GM18520 (cell line): ENCODE measurements around the gene F11.
"Not testable (repeated sequence)": the region's sequence is repeated elsewhere in the genome, so short reads cannot be mapped to it uniquely, and the experiment has no call there.

Source experiments
- ATAC-seq: cut with Tn5 transposase; IDR thresholded peaks from one replicate; pipeline ENCODE4 v1.9.1; 2021; ENCODE audit not compliant: unreplicated experiment

Gene F11

DNA sequence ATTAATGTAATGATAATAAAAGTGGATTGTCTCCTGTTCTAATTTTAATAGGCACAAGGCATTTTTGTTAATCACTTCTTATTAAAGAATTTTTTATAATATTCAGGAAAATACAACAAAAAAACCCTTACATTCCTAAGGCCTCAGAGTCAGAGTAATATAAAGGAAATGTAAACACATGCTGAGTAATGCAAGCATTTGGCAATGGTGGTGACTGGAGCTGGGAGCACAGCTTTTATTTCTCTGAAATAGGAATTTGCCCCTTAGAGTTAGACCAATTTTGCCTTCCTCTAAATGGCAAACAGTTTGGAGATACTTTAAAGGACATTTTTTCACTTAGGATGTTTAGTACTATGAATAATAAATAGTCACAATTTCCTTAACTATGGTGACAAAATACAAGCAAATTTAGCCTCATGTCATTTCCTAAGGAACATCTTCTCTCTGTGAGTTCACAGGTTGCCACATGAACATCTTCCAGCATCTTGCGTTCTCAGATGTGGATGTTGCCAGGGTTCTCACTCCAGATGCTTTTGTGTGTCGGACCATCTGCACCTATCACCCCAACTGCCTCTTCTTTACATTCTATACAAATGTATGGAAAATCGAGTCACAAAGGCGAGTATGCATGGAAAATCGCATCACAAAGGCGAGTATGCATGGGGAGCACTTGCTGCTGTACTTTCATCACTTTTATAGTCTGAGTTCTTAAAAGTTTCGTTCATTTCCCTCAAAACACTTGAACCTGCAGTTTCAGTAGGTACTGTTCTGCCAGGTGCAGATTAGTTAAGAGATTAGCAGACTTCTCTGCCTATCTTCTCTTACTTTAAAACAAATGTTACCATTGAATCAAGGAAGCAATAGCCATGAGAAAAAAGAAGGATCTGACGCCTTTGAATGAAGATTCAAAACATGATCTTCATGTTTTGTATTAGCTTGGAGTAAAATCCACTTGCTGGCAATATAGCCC, 15.9 kb upstream of the F11 start:
- ATAC-seq, result no peak

DNA sequence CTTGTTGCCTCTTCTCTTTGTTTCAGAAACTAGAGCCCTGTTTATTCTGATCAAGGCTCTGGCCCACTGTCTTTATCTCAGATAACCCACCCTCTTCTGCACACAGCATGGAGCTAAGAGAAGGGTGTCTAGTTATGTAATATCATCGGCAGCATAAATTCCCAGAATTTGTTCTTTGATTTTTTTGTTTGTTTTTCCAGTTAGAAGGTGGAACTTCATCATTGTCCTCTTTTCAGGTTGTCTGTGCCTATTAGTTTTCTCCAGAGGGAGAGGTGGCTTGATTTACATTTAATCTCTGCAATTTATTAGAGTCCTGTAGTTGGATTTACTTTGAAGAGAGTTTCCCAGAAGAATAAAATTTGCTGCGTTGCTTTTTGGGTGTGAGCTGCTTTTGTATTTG, 15.2 kb upstream of the F11 start:
- no peak for ATAC-seq

DNA sequence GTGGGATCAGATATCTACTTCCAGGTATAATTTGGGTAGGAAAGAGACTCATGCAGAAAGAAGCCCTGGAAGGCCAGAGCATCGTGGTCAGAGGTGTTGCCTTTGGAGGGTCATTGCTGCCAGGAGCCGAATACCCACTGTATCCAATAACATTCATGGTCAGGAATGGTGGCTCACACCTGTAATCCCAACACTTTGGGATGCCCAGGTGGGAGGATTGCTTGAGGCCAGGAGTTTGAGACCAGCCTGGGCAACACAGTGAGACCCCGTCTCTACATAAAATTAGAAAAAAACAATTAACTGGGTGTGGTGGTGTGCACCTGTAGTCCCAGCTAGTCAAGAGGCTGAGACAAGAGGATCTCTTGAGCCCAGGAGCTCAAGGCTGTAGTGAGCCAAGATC, 10.9 kb upstream of the F11 start:
- ATAC-seq, result no peak

DNA sequence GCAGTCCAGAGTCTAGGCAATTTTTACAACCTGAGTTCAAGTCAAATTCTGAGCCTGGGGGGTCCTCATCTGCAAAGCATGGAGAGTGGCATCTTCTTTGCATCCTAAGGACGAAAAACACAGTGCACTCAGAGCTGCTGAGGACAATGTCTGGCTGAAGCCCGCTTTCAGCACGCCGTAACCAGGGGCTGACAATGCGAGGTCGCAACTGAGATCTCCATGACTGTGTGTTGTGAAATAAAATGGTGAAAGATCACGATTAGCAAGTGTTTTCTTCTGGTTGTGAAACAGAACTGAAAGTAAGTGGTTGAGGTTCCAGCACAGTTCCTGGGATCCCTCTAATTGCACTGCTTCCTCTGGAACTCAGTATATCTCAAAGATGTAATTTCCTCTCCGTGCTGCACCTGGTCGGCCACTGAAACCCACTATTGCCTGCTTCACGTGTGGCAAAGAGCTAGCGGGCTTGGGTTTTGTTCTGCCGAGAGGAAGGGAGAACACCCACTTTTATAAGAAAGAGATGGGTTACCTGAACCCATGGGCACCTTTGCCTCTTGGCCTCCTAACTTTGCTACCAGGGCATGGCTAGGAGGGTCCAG, 7.7 kb upstream of the F11 start:
- ATAC-seq, result no peak

DNA sequence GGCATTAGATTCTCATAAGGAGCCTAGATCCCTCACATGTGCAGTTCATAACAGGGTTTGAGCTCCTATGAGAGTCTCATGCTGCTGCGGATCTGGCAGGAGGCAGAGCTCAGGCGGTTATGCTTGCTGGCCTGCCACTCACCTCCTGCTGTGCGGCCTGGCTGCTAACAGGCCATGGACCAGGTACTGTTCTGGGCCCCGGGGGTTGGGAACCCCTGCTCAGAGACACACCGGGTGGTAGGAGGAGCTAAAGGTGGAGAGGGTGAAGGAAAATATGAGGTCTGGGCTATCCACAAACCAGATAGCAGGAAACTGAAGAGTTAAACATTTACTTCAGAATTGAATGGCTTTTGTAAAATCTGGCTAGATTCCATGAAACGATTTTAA, 5.9 kb upstream of the F11 start:
- no peak for ATAC-seq

DNA sequence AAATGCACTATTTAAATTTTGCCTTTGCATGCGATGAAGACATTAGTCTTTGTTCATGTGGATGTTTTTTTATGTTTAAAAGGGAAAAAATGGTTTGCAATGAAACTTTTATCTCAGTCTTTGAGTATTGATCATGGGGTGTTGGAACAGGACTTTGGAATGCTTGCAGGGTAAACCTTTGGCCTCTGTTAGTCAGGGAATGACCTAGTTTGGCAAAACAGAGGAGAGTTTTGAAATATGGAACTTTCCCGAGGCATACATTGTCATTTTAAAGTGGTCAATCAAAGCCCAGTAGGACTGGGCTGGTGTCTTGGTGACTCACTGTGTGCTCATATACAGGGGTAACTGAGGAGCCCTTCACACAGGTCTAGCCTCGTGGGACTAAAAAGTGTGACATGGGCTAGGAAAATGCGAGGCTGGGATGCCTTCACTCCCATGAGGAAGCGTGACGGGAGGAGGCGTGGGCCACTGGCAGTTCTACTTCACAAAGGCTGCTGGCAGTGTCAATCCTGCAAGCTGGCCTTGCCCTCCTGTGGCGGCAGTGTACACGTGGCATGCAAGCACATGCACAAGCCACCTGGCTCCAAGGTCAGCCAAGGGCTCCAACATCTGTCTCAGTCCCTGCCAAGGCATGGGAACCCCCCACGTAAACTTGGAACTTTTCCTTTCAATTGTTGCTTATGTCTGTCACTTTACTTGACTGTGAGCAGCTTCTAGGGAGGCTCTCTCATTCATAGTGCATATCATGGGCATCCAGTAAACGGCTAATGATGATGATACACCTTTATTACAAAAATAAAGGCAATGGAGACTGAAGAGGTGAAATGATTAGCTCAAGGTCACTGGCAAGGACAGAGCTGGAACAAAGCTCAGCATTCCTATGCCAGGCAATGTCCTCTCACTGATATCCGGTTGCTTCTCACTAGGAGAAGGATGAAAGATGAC, 5.2 kb upstream of the F11 start:
- no peak for ATAC-seq

DNA sequence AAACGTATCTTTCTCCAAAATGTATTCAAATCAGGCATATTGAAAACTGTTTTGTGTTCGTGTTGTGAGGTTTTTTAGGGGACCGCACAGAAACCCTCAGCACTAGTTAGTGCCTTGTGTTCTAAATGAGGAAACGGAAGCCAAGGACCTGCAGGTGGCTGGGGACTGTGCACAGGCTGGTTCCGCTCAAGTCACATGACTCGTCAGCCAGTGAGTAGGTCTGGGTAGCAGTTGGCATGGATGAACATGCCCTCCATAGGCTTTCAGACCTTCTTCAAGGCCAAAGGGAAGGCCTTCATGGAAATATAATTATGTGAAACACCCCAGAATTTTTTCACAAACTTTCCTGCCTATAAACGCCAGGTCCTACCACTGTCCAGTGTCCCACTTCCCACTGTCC, 1.3 kb upstream of the F11 start:
- no peak for ATAC-seq

DNA sequence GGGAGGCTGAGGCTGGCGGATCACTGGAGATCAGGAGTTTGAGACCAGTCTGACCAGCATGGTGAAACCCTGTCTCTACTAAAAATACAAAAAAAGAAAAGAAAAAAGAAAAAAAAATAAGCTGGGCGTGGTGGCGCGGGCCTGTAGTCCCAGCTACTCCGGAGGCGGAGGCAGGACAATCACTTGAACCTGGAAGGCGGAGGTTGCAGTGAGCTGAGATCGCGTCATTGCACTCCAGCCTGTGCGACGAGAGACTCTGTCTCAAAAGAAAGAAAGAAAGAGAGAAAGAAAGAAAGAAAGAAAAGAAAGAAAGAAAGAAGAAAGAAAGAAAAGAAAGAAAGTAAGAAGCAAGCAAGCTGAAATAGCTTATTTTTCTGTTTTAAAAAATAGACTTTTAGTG, 739 bp upstream of the F11 start:
- ATAC-seq, result not testable (repeated sequence)

DNA sequence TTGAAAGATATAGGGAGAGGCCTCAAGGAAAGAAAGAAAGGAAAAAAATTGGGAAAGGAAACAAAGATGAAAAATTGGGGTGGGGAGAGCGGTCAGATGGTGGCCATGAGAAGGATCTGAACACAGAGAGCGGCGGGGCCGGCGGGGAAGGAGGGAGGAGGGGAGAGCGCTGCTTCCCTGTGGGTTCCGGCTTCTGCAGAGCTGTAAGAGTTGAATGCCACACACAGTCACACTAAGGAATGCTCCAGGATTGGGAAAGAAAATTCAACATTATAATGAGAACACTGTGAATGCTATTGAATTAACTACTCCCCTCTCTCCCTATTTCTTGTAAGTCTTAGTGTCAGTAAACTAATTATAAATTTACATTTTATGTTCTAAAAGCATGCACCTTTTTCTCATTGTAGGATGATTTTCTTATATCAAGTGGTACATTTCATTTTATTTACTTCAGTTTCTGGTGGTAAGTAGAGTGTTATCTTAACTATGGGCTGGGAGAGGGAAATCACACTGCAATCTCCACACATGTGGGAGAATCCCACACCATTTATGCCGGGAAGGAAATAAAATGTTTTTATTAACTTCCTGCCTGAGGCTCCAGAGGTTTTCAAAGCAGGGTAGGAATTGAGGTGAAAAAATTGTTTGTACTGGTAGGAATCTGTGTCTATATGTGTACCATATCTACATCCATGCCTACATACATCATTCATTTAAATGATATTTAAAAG, 904 bp downstream of the F11 start:
- ATAC-seq, result no peak

DNA sequence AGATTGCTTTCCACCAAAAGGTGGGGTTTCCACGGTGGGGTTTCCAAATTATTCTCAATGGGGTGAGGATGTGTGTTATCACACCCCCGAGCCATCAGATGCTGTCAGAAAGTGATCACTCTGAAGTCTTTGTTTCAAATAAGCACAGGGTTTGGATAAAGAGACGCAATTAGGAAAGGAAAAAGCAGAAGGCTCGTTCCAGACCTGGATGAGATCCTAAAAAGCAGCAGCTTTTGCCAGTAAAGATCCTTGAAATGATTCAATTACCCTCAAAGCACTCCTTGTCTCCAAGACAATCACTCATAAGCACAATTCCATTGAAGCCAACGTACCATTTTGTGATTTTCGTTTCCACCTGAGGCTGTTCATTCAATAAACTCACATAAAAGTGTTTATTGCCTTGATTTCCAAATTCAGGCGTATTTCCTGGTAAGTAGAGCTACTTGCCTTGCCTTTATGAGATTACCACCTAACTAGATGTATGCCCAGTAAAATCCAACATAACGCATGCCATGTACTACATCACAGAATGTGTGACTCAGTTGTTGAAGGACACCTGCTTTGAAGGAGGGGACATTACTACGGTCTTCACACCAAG, 5.2 kb downstream of the F11 start:
- ATAC-seq, result no peak

DNA sequence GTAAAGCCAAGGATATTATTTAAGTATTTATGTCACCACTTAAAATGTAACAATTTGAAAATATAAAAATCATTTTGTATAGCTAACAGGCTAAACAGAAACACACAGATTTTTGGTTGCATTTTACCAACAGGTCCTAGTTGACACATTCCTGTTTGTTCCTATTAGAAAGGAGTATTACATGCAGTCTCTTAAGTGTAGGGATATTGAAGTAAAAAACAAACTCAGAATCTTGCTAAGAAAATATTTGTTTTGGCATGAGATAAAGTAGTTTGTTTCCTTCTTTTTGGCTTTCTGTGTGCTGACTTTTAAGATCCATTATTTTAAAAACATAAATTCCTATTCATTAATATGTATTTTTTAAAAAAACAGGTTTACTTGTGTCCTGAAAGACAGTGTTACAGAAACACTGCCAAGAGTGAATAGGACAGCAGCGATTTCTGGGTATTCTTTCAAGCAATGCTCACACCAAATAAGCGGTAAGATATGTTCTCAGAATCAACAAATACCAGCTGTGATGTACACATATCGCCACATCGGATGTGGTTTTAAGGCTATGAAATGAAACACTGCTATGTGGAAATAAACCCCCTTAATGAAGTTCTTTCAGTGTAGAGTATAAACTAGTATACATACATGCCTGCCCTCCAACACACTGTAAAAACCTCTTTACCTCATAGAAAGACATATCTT, 6.9 kb downstream of the F11 start:
- no peak for ATAC-seq

DNA sequence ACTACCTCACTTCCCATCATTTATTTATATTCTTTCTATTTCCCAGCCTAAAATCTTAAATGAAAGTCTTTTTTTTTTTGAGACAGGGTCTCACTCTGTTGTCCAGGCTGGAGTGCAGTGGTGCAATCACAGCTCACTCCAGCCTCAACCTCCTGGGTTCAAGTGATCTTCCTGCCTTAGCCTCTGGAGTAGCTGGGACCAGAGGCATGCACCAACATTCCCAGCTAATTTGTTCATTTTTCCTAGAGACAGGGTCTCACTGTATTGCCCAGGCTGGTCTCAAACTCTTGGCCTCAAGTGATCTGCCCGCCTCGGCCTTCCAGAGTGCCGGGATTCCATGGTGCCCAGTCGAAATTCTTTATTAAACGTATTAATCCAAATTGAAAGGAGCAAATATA, 7.4 kb downstream of the F11 start:
- not testable (repeated sequence) for ATAC-seq

DNA sequence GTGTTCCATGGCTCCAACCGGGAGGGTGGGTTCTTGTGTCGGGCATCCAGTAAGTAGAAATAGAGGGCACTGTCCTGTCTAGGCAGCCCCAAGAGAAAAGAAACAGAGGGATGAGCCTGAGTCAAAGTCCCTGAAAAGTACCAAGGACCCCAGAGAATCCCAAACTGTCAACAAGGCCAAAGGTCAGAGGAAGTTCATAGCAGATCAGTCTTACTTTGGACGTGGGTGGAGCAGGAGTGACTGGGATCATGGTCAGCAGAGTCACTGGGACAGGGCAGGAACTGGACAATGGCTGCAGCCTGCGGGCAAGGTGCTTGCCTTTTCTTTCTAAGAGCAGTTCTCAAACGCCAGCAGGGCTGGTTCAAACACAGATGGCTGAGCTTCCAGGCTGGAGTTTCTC, 17.3 kb downstream of the F11 start:
- no peak for ATAC-seq

DNA sequence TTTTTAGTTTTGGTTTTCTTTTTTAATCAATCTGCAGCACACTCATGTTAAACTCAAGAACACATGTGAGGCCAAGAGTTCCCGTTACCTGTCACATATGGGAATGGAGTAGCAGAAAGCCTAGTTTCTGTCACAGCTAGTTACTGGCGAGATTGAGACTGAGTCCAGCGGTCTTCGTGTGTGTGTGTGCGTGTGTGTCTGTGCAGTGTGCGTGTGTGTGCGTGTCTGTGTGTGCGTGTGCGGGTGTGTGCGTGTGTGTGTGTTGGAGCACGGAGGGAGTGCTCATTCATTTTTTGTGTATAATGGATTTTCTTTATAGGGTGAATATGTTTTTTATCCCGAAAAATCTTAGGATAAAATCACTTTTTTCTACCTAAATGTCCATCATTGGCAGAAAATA, 19.2 kb downstream of the F11 start:
- ATAC-seq, result no peak

DNA sequence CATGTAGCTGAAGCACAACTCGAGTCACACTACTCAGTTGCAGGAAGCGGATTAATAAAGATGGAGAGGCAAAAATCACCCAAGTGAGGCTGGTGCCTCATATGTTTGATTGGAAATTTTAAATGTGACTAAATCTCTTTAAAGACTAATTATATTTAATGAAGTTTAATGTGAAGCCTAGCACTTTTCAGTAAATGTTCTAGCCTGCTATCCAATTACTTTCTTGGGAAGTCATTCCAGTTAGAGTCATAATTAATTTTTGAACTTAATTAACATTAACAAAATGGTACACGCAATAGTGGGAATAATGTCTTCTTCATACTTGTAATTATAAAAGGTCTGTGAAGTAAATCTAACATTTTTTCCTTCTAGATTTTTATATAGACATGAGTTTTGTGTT, 20.6 kb downstream of the F11 start:
- no peak for ATAC-seq

DNA sequence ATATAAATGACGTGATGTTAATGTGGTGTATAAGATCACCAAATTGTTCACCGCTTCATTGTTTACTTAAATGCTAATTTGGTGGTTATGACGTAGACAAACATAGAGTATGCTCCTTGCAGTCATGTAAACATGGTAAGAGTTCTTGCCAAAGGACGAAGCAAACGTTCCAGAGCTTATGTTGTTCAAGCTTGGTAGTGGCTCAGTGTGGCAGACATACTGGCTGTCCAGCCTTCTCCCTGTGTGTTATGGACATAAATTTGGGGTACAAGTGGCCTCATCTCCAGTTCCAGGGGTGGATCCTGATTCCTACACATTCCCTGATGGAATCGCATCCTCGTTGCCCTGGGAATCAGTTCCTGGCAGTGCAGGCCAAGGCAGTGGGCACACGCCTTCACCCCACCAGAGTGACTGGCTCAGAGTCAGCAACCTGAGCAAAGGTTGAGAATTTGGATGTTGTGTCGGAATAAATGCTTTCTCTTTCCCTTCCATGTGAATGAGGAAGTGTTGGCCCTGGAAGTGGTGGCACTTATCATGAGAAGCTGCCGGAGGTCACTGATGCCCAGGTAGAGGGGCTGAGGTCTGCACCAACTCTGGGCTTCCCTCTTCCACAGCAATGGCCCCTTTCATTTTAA, 25.4 kb downstream of the F11 start:
- ATAC-seq, result no peak

DNA sequence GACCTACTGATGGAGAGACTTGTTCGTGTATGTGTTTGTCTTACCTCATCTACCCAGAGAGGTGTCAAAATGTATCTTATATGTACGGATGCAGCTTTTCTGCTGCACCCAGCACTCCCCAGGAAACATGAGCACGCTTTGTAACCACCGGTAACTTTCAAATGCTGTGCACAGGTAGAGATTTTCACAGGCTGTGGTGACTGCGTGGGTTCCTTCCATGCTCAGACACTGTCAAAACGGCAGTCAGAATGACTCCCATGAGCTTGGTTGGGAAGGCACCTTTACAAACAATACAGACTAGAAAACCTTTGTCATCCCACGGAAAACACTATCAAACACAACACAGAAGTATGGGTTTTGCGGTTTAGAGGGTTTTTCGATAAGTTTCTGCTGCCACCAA, 28.2 kb downstream of the F11 start:
- no peak for ATAC-seq

DNA sequence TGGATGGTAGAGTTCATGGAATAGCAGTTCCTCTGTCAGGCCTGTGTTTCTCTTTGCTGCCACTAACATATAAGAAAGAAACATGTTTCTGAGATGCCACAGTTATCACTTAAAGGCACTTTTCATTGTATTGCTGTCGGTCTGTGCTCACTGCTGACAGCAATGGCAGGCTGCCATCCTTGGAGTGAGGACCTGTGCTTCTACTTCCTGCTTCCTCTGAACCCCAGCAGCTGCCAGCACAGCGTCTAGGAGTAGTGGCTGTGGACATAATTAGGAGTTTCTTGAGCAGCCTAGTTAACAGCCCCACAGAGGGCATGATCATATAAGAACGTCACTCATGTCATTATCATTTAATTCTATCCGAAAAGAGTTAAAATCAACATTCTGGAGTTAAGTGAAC, 30.5 kb downstream of the F11 start:
- ATAC-seq, result no peak

DNA sequence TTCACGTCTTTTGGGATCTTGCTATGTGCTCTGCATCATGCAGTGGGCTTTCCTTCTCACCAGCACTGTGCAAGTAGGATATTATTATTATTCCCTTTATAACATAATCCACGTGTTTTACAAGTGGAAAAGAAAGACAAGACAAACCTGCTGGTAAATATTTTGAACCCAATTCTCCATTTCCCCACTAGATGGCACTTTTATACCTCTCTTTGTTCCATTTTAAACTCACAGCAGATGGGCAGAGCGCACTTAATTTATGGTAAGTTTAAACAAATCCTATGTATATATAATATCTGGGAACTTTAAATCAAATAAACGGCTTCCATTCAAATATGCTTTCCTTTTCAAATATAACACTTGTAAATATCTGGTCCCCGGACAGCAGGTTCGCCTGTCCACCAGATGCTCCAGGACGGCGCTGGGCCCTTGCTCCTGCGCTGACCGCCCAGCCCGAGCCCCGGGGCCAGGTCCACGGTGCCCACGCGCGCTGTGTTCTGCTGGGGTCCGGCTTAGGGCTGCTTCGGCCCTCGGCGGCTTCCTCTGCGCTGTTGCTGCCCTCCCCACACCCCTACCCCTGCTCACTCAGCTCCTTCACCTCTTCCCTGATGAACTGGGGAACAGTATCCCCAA, 31.1 kb downstream of the F11 start:
- ATAC-seq, result no peak
